PC-3 (cell line): ENCODE data around the gene SMARCD3. TPM values are rescaled to one million over a fixed set of nuclear protein-coding genes. Genes with fewer than 3 reads are reported as not detected.

Source experiments
- ATAC-seq: fragments of 200-7000 bp; cut with Tn5 transposase; 2 replicates; pipeline ENCODE4 v1.9.1; 2020; ENCODE audit warnings: mild to moderate bottlenecking, moderate library complexity
- Bru-seq: library from RNA; stranded (reverse); fragments of 400-500 nt; gene quantifications from one replicate; lab custom pipeline; 2021; lab: Mats Ljungman, UMichigan
- BruChase-seq, 2 experiments: library from RNA; stranded (reverse); fragments of 400-500 nt; gene quantifications; one replicate each; lab custom pipeline; 2021; lab: Mats Ljungman, UMichigan
- BruUV-seq: library from RNA; stranded (reverse); fragments of 400-500 nt; replicated peaks from 2 replicates; lab custom pipeline; 2021; lab: Mats Ljungman, UMichigan
- CTCF ChIA-PET: fragments of 300-600 bp; sonication (Branson Sonifier 250); formaldehyde crosslinking; loops from one replicate; lab custom pipeline; 2022; ENCODE audit warnings: antibody characterized with exemption; lab: Charles Lee
- POLR2A ChIA-PET: fragments of 300-600 bp; sonication (Branson Sonifier 250); formaldehyde crosslinking; loops from one replicate; lab custom pipeline; 2022; ENCODE audit warnings: antibody characterized with exemption; ENCODE audit not compliant: unreplicated experiment; lab: Charles Lee
- DNase-seq: peaks from one replicate; pipeline ENCODE4 v3.0.0-alpha.2; 2015
- H2AFZ ChIP-seq: fragments of 300-600 bp; sonication (generic); 2 replicates; pipeline ENCODE4 v1.6.0; 2016; ENCODE audit warnings: antibody characterized with exemption, low read length
- H3F3A ChIP-seq: fragments of 300-600 bp; sonication (generic); one replicate; pipeline ENCODE4 v1.6.0; 2017; ENCODE audit warnings: antibody characterized with exemption, low read length, control low read depth, mild to moderate bottlenecking; ENCODE audit not compliant: unreplicated experiment
- H3K27ac ChIP-seq: fragments of 300-600 bp; sonication (generic); 2 replicates; pipeline ENCODE4 v1.5.1; 2016; ENCODE audit warnings: mild to moderate bottlenecking, low read length
- H3K27me3 ChIP-seq: fragments of 300-600 bp; sonication (generic); 2 replicates; pipeline ENCODE4 v1.6.1; 2016; ENCODE audit warnings: low read length, mixed read lengths
- H3K36me3 ChIP-seq: fragments of 300-600 bp; sonication (generic); 2 replicates; pipeline ENCODE4 v1.6.1; 2016; ENCODE audit warnings: low read depth, mixed run types, low read length, mixed read lengths
- H3K4me1 ChIP-seq: fragments of 300-600 bp; sonication (generic); 2 replicates; pipeline ENCODE4 v1.5.1; 2016; ENCODE audit warnings: low read length; ENCODE audit not compliant: insufficient read depth
- H3K4me2 ChIP-seq: fragments of 300-600 bp; sonication (generic); 2 replicates; pipeline ENCODE4 v1.6.0; 2016; ENCODE audit warnings: low read length
- H3K4me3 ChIP-seq: fragments of 300-600 bp; sonication (generic); 2 replicates; pipeline ENCODE4 v1.5.1; 2016; ENCODE audit warnings: mild to moderate bottlenecking, low read length, mixed read lengths
- H3K79me2 ChIP-seq: fragments of 300-600 bp; sonication (generic); 2 replicates; pipeline ENCODE4 v1.6.1; 2017; ENCODE audit warnings: low read length, mixed read lengths
- H3K9ac ChIP-seq: fragments of 300-600 bp; sonication (generic); 2 replicates; pipeline ENCODE4 v1.6.0; 2016; ENCODE audit warnings: mild to moderate bottlenecking, low read length
- H3K9me2 ChIP-seq: fragments of 300-600 bp; sonication (generic); replicated peaks from 2 replicates; pipeline ENCODE4 v1.6.1; 2016; ENCODE audit warnings: mixed run types, low read length, mixed read lengths
- H3K9me3 ChIP-seq: fragments of 300-600 bp; sonication (generic); 2 replicates; pipeline ENCODE4 v1.6.1; 2016; ENCODE audit warnings: low read length, mixed read lengths
- H4K20me1 ChIP-seq: fragments of 300-600 bp; sonication (generic); 2 replicates; pipeline ENCODE4 v1.6.1; 2016; ENCODE audit warnings: low read length, mixed read lengths
- CTCF ChIP-seq: fragments of 300-600 bp; sonication (generic); conservative IDR thresholded peaks from 2 replicates; pipeline ENCODE4 v1.5.1; 2017; ENCODE audit warnings: antibody characterized with exemption, low read depth, mild to moderate bottlenecking, low read length
- EZH2 ChIP-seq: fragments of 300-600 bp; sonication (generic); IDR thresholded peaks from one replicate; pipeline ENCODE4 v1.6.1; 2017; ENCODE audit warnings: antibody characterized with exemption, mild to moderate bottlenecking, low read length; ENCODE audit not compliant: unreplicated experiment
- EZH2phosphoT487 ChIP-seq: fragments of 300-600 bp; sonication (generic); IDR thresholded peaks from 2 replicates; pipeline ENCODE4 v1.6.1; 2018; ENCODE audit warnings: mild to moderate bottlenecking, antibody characterized with exemption, low read length, borderline replicate concordance
- intact Hi-C: fragments of 100-400 bp; cut with micrococcal nuclease; formaldehyde crosslinking; loops from 2 replicates; pipeline ENCODE4 v1.9.0; 2023
- long read RNA-seq: library from polyadenylated mRNA; unstranded; transcript quantifications from one replicate; pipeline ENCODE4 v2.0.0, GENCODE V29; 2021; ENCODE audit not compliant: unreplicated experiment
- total RNA-seq: library from RNA; depleted of rRNA; stranded (reverse); fragments of >200 nt; gene quantifications from 2 replicates; pipeline ENCODE4 v1.2.3, GENCODE V29; 2014; rRNA removed

Gene SMARCD3
- total RNA-seq = 8.6 and 9.1 TPM in 2 replicates
- percentile 48 among the genes with signal in this experiment for Bru-seq, nascent RNA
- BruChase-seq, experiment 1, labeled RNA remaining after a 6-hour chase = percentile 45 among the genes with signal in this experiment
- percentile 48 among the genes with signal in this experiment for BruChase-seq, experiment 2, labeled RNA remaining after a 2-hour chase
- long read RNA-seq, transcript SMARCD3-203 (14 exons, 2,018 nt) = major isoform, 17 of 42 reads
- long read RNA-seq, partial matches to known transcripts = 2 of 42 reads
- long read RNA-seq, other reads (novel, unspliced or antisense) = 18 of 42 reads

GRCh38 chr7:151248346-151249033 is at the start of gene SMARCD3:
Gene SMARCD3, minus strand, starts transcription at chr7:151248694. Its CDS starts 132 bp downstream, at chr7:151248562.
- Histone ChIP-seq H3K4me3 (peak within 1 kb of the TSS; percentile 77), H3K36me3 (no peaks in the 10 kb centered on the region), H4K20me1 (no peaks in the 10 kb centered on the region), H3K4me2 (peak within 1 kb of the TSS; percentile 99), H3K79me2 (no peaks in the 10 kb centered on the region), H3K27ac (no peak within 1 kb of the TSS), H3K4me1 (peaks cover 4% of the 10 kb centered on the region), H2AFZ (peak within 1 kb of the TSS; percentile 86), H3K9me3 (no peaks in the 10 kb centered on the region), H3K9ac (peak within 1 kb of the TSS; percentile 59), H3F3A (no peaks in the 10 kb centered on the region), H3K27me3 (no peaks in the 10 kb centered on the region), H3K9me2 (no peaks in the 10 kb centered on the region)
- POLR2A ChIA-PET = no interaction called here
- peak; percentile 30 for ATAC-seq
- BruUV-seq = no TSS peak
- CTCF ChIA-PET = no interaction called here
- DNase-seq = peak; percentile 25
- intact Hi-C loops = loop anchor here (5.0 kb wide), 1 partner anchor 54 kb away; no protein-coding TSS in a partner anchor
- no peak for TF ChIP-seq CTCF
- TF ChIP-seq EZH2phosphoT487 = no peak
- TF ChIP-seq EZH2 = no peak

GRCh38 chr7:151296202-151296992 is 47.9 kb upstream of the SMARCD3 start:
- no TSS peak for BruUV-seq
- CTCF ChIA-PET = no interaction called here

More at GRCh38 chr7:151296202-151296992, 47.9 kb upstream of the SMARCD3 start:
- no peaks in the 10 kb centered on the region for H3F3A ChIP-seq
- H3K4me1 ChIP-seq = no peaks in the 10 kb centered on the region
- no peaks in the 10 kb centered on the region for H3K9me3 ChIP-seq
- no peak overlapping the region for H3K4me2 ChIP-seq
- DNase-seq (no peak), ATAC-seq (no peak)
- peaks cover 22% of the 10 kb centered on the region for H3K27me3 ChIP-seq
- no peak overlapping the region for H3K9ac ChIP-seq
- intact Hi-C loops = no loop called here
- POLR2A ChIA-PET = no interaction called here
- H3K36me3 ChIP-seq = no peaks in the 10 kb centered on the region
- no peak for TF ChIP-seq EZH2phosphoT487
- no peak for TF ChIP-seq CTCF
- TF ChIP-seq EZH2 = no peak
- H2AFZ ChIP-seq = no peak overlapping the region
- no peak overlapping the region for H3K27ac ChIP-seq
- H3K4me3 ChIP-seq = no peak overlapping the region
- H3K9me2 ChIP-seq = no peaks in the 10 kb centered on the region
- H4K20me1 ChIP-seq = no peaks in the 10 kb centered on the region
- H3K79me2 ChIP-seq = no peaks in the 10 kb centered on the region
